RWPE2 (cell line): ENCODE results near the gene ZNF35.

Experiments used
- ATAC-seq: fragments of 200-7000 bp; cut with Tn5 transposase; 3 replicates; pipeline ENCODE4 v1.9.1; 2021; ENCODE audit warnings: low read depth
- DNase-seq: peaks from one replicate; pipeline ENCODE4 v3.0.0-alpha.2; 2020; ENCODE audit warnings: low spot score
- H3K27ac ChIP-seq: fragments of 450-650 bp; 2 replicates; pipeline ENCODE4 v1.5.1; 2017; ENCODE audit warnings: mild to moderate bottlenecking; ENCODE audit not compliant: poor library complexity, severe bottlenecking
- H3K27me3 ChIP-seq: fragments of 250-450 bp; sonication (Bioruptor Pico); 2 replicates; pipeline ENCODE4 v1.5.1; 2021; ENCODE audit warnings: mild to moderate bottlenecking, moderate library complexity; ENCODE audit not compliant: insufficient read depth, poor library complexity, severe bottlenecking
- H3K36me3 ChIP-seq: fragments of 250-450 bp; sonication (Bioruptor Pico); 2 replicates; pipeline ENCODE4 v1.5.1; 2020; ENCODE audit warnings: low read depth, mild to moderate bottlenecking, moderate library complexity
- H3K4me1 ChIP-seq: fragments of 250-450 bp; sonication (Bioruptor Pico); 2 replicates; pipeline ENCODE4 v1.5.1; 2021; ENCODE audit warnings: mild to moderate bottlenecking, moderate library complexity; ENCODE audit not compliant: insufficient read depth, poor library complexity, severe bottlenecking
- H3K4me3 ChIP-seq: fragments of 250-450 bp; sonication (Bioruptor Pico); 2 replicates; pipeline ENCODE4 v1.5.1; 2021; ENCODE audit warnings: mild to moderate bottlenecking, moderate library complexity; ENCODE audit not compliant: severe bottlenecking
- H3K9me3 ChIP-seq: fragments of 250-450 bp; sonication (Bioruptor Pico); 2 replicates; pipeline ENCODE4 v1.5.1; 2021; ENCODE audit warnings: mild to moderate bottlenecking, moderate library complexity; ENCODE audit not compliant: severe bottlenecking
- CTCF ChIP-seq: fragments of 450-650 bp; IDR thresholded peaks from one replicate; pipeline ENCODE4 v1.5.1; 2017; ENCODE audit warnings: mild to moderate bottlenecking, moderate library complexity; ENCODE audit not compliant: poor library complexity, severe bottlenecking

ZNF35 gene

DNA sequence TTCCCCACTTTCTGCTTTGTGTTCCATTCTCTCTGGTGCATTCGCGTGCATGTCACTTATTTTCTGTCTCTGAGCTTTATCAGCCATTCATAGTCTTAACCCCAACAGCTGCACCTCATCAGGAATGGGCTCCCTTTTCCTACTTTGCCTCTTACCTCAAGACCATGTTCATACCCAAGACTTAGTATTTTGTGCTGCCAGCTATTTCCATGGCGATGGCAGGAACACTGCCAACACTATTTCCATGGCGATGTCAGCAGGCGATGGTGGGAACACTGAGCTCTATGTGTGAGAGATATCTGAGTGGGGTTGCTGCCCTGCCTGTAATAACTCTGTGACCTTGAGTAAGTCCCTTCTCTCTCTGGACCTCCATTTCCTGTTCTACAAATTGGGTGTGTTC lies 5.5 kb downstream of the ZNF35 start:
- no peak for TF ChIP-seq CTCF
- DNase-seq, result no peak
- Histone ChIP-seq H3K9me3 (no peaks in the 10 kb centered on the region), H3K27me3 (no peaks in the 10 kb centered on the region), H3K4me3 (no peak overlapping the region), H3K4me1 (peaks cover 7% of the 10 kb centered on the region), H3K27ac (no peak overlapping the region), H3K36me3 (peaks cover 79% of the 10 kb centered on the region)
- no peak for ATAC-seq

GRCh38 chr3:44659015-44659414 lies 10.5 kb downstream of the ZNF35 start:
- Histone ChIP-seq H3K36me3 (peaks cover 73% of the 10 kb centered on the region), H3K4me3 (no peak overlapping the region), H3K27ac (no peak overlapping the region), H3K27me3 (no peaks in the 10 kb centered on the region), H3K9me3 (no peaks in the 10 kb centered on the region), H3K4me1 (no peaks in the 10 kb centered on the region)
- ATAC-seq, result no peak
- no peak for TF ChIP-seq CTCF
- DNase-seq, result no peak

- no peak overlapping the region for H3K27ac ChIP-seq
- no peak for TF ChIP-seq CTCF
- no peaks in the 10 kb centered on the region for H3K9me3 ChIP-seq
- DNase-seq, result no peak
- H3K4me3 ChIP-seq, result no peak overlapping the region
- H3K4me1 ChIP-seq, result no peaks in the 10 kb centered on the region
- H3K27me3 ChIP-seq, result no peaks in the 10 kb centered on the region
- H3K36me3 ChIP-seq, result peaks cover 69% of the 10 kb centered on the region
- ATAC-seq, result no peak
These were observed 10.9 kb downstream of the ZNF35 start for GRCh38 chr3:44659434-44659833.

- H3K36me3 ChIP-seq, result peaks cover 55% of the 10 kb centered on the region
- ATAC-seq, result no peak
These were observed 12.7 kb downstream of the ZNF35 start for GRCh38 chr3:44661189-44661588.

More at GRCh38 chr3:44661189-44661588, 12.7 kb downstream of the ZNF35 start:
- Histone ChIP-seq H3K4me1 (no peaks in the 10 kb centered on the region), H3K27ac (no peak overlapping the region), H3K4me3 (no peak overlapping the region), H3K9me3 (no peaks in the 10 kb centered on the region), H3K27me3 (no peaks in the 10 kb centered on the region)
- DNase-seq, result no peak
- TF ChIP-seq CTCF, result no peak
